ENCODE data around the gene MTUS2. TPM values are rescaled to one million over a fixed set of nuclear protein-coding genes. Genes with fewer than 3 reads are reported as not detected.

MTUS2 gene
- total RNA-seq, 1 experiment from 2014 or later, result 1.7 TPM

- Mint-ChIP-seq H3K27ac (ENCODE audit: unreplicated experiment) (no peak overlapping the region), H3K36me3 (ENCODE audit: insufficient read depth, unreplicated experiment) (no peaks in the 10 kb centered on the region), H3K9me3 (ENCODE audit: unreplicated experiment) (peaks cover 17% of the 10 kb centered on the region), H3K4me1 (ENCODE audit: low read depth, unreplicated experiment) (no peaks in the 10 kb centered on the region), H3K4me3 (ENCODE audit: unreplicated experiment) (no peak overlapping the region), H3K27me3 (ENCODE audit: insufficient read depth, unreplicated experiment) (peaks cover 2% of the 10 kb centered on the region)
- BruUV-seq (replicated peaks), result no TSS peak
- Histone ChIP-seq H3K9me3 (peaks cover 8% of the 10 kb centered on the region; the same call in 1 of the 2 replicates), H3K36me3 (ENCODE audit: control insufficient read depth, insufficient read depth, low read length) (no peaks in the 10 kb centered on the region), H3K27me3 (replicated peaks; ENCODE audit: control insufficient read depth, insufficient read depth, low read length) (no peaks in the 10 kb centered on the region), H3K4me1 (no peaks in the 10 kb centered on the region), H3K4me3 (ENCODE audit: low read depth, low read length) (no peak overlapping the region)
- TF ChIP-seq, protein P1, sequence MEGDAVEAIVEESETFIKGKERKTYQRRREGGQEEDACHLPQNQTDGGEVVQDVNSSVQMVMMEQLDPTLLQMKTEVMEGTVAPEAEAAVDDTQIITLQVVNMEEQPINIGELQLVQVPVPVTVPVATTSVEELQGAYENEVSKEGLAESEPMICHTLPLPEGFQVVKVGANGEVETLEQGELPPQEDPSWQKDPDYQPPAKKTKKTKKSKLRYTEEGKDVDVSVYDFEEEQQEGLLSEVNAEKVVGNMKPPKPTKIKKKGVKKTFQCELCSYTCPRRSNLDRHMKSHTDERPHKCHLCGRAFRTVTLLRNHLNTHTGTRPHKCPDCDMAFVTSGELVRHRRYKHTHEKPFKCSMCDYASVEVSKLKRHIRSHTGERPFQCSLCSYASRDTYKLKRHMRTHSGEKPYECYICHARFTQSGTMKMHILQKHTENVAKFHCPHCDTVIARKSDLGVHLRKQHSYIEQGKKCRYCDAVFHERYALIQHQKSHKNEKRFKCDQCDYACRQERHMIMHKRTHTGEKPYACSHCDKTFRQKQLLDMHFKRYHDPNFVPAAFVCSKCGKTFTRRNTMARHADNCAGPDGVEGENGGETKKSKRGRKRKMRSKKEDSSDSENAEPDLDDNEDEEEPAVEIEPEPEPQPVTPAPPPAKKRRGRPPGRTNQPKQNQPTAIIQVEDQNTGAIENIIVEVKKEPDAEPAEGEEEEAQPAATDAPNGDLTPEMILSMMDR (IDR thresholded peaks at IDR 0.05; ENCODE audit: insufficient read depth in 1 of 2, low read depth in 1 of 2, low read length in 1 of 2, severe bottlenecking in 1 of 2, unreplicated experiment in 1 of 2), result no peak
- DNase-seq, result no peak
- CTCF ChIA-PET, result interaction anchor here (0.6 kb wide), 1 partner anchor 1706 kb away, joined by 3 read pairs; no protein-coding TSS in a partner anchor
- intact Hi-C loops (cut with micrococcal nuclease; ENCODE audit: unreplicated experiment), result no loop called here
- POLR2A ChIA-PET, result no interaction called here
Measured at GRCh38 chr13:28875846-28876615, 55.9 kb downstream of the MTUS2 start.

DNA sequence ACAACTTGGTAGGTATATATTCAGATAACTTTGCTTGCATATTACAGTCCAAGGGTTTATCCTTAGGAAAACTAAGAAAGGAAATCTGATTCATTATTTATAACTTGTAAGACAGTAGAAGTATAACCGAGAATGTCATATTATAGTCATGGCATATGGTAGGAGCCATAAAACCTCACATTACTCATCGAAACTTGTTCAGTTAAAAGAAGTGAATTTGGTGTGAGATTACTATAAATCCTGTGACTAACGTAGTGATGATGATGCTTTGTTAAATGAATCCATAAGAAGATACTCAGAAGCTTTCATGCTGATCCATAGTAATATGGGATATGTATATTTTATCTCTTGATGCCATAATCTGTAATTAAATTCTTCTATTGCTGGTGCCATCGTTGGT is 57.3 kb downstream of the MTUS2 start:
- no TSS peak for BruUV-seq (replicated peaks)
- no peaks in the 10 kb centered on the region for H3K36me3 Mint-ChIP-seq (ENCODE audit: insufficient read depth, unreplicated experiment)
- ChIA-PET CTCF (no interaction called here), POLR2A (no interaction called here)
- no peak overlapping the region for H3K4me3 Mint-ChIP-seq (ENCODE audit: unreplicated experiment)
- TF ChIP-seq, protein P1 (IDR thresholded peaks at IDR 0.05; ENCODE audit: insufficient read depth in 1 of 2, low read depth in 1 of 2, low read length in 1 of 2, severe bottlenecking in 1 of 2, unreplicated experiment in 1 of 2), result no peak
- no peaks in the 10 kb centered on the region for H3K4me1 Mint-ChIP-seq (ENCODE audit: low read depth, unreplicated experiment)
- Histone ChIP-seq H3K9me3 (peaks cover 8% of the 10 kb centered on the region; the same call in 1 of the 2 replicates), H3K4me1 (no peaks in the 10 kb centered on the region), H3K27me3 (replicated peaks; ENCODE audit: control insufficient read depth, insufficient read depth, low read length) (no peaks in the 10 kb centered on the region), H3K36me3 (ENCODE audit: control insufficient read depth, insufficient read depth, low read length) (no peaks in the 10 kb centered on the region), H3K4me3 (ENCODE audit: low read depth, low read length) (no peak overlapping the region)
- H3K27ac Mint-ChIP-seq (ENCODE audit: unreplicated experiment), result no peak overlapping the region
- intact Hi-C loops (cut with micrococcal nuclease; ENCODE audit: unreplicated experiment), result no loop called here
- H3K27me3 Mint-ChIP-seq (ENCODE audit: insufficient read depth, unreplicated experiment), result peaks cover 2% of the 10 kb centered on the region
- DNase-seq, result no peak
- peaks cover 4% of the 10 kb centered on the region for H3K9me3 Mint-ChIP-seq (ENCODE audit: unreplicated experiment)

GRCh38 chr13:28885181-28885580 is 65.0 kb downstream of the MTUS2 start:
- Mint-ChIP-seq H3K27me3 (ENCODE audit: insufficient read depth, unreplicated experiment) (peaks cover 10% of the 10 kb centered on the region), H3K4me1 (ENCODE audit: low read depth, unreplicated experiment) (no peaks in the 10 kb centered on the region), H3K9me3 (ENCODE audit: unreplicated experiment) (no peaks in the 10 kb centered on the region), H3K36me3 (ENCODE audit: insufficient read depth, unreplicated experiment) (no peaks in the 10 kb centered on the region), H3K4me3 (ENCODE audit: unreplicated experiment) (no peak overlapping the region), H3K27ac (ENCODE audit: unreplicated experiment) (no peak overlapping the region)
- Histone ChIP-seq H3K36me3 (ENCODE audit: control insufficient read depth, insufficient read depth, low read length) (no peaks in the 10 kb centered on the region), H3K9me3 (no peaks in the 10 kb centered on the region), H3K27me3 (replicated peaks; ENCODE audit: control insufficient read depth, insufficient read depth, low read length) (no peaks in the 10 kb centered on the region), H3K4me1 (no peaks in the 10 kb centered on the region), H3K4me3 (ENCODE audit: low read depth, low read length) (no peak overlapping the region)
- ChIA-PET CTCF (no interaction called here), POLR2A (no interaction called here)
- intact Hi-C loops (cut with micrococcal nuclease; ENCODE audit: unreplicated experiment), result no loop called here
- TF ChIP-seq, protein P1 (IDR thresholded peaks at IDR 0.05; ENCODE audit: insufficient read depth in 1 of 2, low read depth in 1 of 2, low read length in 1 of 2, severe bottlenecking in 1 of 2, unreplicated experiment in 1 of 2), result no peak
- DNase-seq, result no peak
- BruUV-seq (replicated peaks), result no TSS peak
